ENCODE results near the gene ZFAND4.

DNA sequence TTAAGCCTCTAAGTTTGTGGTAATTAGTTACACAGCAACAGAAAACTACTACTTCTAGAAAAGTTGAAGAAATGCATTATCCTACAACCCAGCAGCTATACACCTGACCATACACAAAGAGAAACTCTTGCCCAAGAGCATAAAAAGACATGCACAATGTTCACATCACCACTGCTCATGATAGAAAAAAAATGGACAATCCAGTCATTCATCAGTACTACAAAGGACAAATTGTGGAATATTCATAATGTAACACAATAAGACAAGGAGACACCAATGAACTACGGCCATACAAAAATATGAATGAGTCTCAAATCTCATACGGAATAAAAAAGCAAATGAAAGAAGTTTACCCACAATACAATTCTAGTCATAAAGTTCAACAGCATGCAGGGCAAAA, 87.4 kb downstream of the ZFAND4 start:
- TF ChIP-seq EZH2 (IDR thresholded peaks at IDR 0.05; ENCODE audit: low read length, missing control alignments): no peak
- TF ChIP-seq, protein P1, sequence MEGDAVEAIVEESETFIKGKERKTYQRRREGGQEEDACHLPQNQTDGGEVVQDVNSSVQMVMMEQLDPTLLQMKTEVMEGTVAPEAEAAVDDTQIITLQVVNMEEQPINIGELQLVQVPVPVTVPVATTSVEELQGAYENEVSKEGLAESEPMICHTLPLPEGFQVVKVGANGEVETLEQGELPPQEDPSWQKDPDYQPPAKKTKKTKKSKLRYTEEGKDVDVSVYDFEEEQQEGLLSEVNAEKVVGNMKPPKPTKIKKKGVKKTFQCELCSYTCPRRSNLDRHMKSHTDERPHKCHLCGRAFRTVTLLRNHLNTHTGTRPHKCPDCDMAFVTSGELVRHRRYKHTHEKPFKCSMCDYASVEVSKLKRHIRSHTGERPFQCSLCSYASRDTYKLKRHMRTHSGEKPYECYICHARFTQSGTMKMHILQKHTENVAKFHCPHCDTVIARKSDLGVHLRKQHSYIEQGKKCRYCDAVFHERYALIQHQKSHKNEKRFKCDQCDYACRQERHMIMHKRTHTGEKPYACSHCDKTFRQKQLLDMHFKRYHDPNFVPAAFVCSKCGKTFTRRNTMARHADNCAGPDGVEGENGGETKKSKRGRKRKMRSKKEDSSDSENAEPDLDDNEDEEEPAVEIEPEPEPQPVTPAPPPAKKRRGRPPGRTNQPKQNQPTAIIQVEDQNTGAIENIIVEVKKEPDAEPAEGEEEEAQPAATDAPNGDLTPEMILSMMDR (conservative IDR thresholded peaks at IDR 0.05 in 1 of 2, IDR thresholded peaks at IDR 0.05 in 1 of 2; ENCODE audit: low read depth in 1 of 2, low read length in 2 of 2): no peak

Measured in fibroblast of lung (primary cell).